ENCODE measurements around the gene ZNF438. TPM values are rescaled to one million over a fixed set of nuclear protein-coding genes. Genes with fewer than 3 reads are reported as not detected.
A peak's percentile ranks its signal among the peaks of the same experiment; 100 is the strongest.

ZNF438 gene
- polyA plus RNA-seq, 3 donors = 5.4 to 11.1 (median 9.3) TPM

- no peaks in the 10 kb centered on the region for H3K36me3 ChIP-seq (replicated peaks in 1 of 2; ENCODE audit: control insufficient read depth in 1 of 2, insufficient read depth in 2 of 2, low read length in 2 of 2)
- 78% methylated on average over 2 of the region's 3 CpGs for WGBS (ENCODE audit: insufficient coverage)
- no peak for TF ChIP-seq CTCF (IDR thresholded peaks at IDR 0.05)
- peak overlapping the region in 5 of 7 donors; percentile 5 to 85 (median 67) for H3K27ac Mint-ChIP-seq
- peaks cover 5% of the 10 kb centered on the region for H3K79me2 ChIP-seq (ENCODE audit: insufficient read depth, low read length)
- H3K27me3 ChIP-seq (ENCODE audit: control insufficient read depth in 2 of 2, insufficient read depth in 2 of 2, low read length in 2 of 2) = no peaks in the 10 kb centered on the region
- H3K27me3 Mint-ChIP-seq (ENCODE audit: low read depth in 3 of 3) = no peaks in the 10 kb centered on the region
- H3K4me3 ChIP-seq (replicated peaks in 1 of 3; ENCODE audit: low read depth in 2 of 3, low read length in 3 of 3) = no peak overlapping the region
- no peak overlapping the region for H3K4me3 Mint-ChIP-seq
- H3K27ac ChIP-seq (ENCODE audit: low read depth in 1 of 2, low read length in 2 of 2) = peak overlapping the region in 1 of 2 donors; percentile 57
- H3K4me1 Mint-ChIP-seq = peaks cover 83% of the 10 kb centered on the region
- no peaks in the 10 kb centered on the region for H3K9me3 ChIP-seq (replicated peaks in 1 of 2; ENCODE audit: control insufficient read depth in 1 of 2, insufficient read depth in 1 of 2, low read length in 2 of 2)
- H3K9me3 Mint-ChIP-seq = peaks cover 0 to 4% (median 0%) of the 10 kb centered on the region in 7 donors
- peaks cover 11 to 20% of the 10 kb centered on the region in 2 donors for H3K36me3 Mint-ChIP-seq
- H3K4me2 ChIP-seq (replicated peaks; ENCODE audit: extremely low read depth, low read length, poor library complexity, severe bottlenecking) = no peak overlapping the region
- intact Hi-C loops (cut with micrococcal nuclease) = loop anchor here in 1 of 2 donors (10.0 kb wide), 1 partner anchor 53 kb away; no protein-coding TSS in a partner anchor
- H4K20me1 ChIP-seq (ENCODE audit: insufficient read depth, low read length) = no peaks in the 10 kb centered on the region
- no peak overlapping the region for H2AFZ ChIP-seq (ENCODE audit: insufficient read depth, low read depth, low read length, poor library complexity, severe bottlenecking)
- peaks cover 61 to 75% of the 10 kb centered on the region in 2 donors for H3K4me1 ChIP-seq (ENCODE audit: control insufficient read depth in 1 of 2, insufficient read depth in 2 of 2, low read length in 2 of 2)
- H3K9ac ChIP-seq (ENCODE audit: insufficient read depth, low read length, poor library complexity, severe bottlenecking) = no peak overlapping the region
- DNase-seq = no peak
Measured at GRCh38 chr10:30861976-30862375, 169.7 kb downstream of the ZNF438 start.

- no peak overlapping the region for H3K4me2 ChIP-seq (replicated peaks; ENCODE audit: extremely low read depth, low read length, poor library complexity, severe bottlenecking)
- H3K27ac ChIP-seq (ENCODE audit: low read depth in 1 of 2, low read length in 2 of 2) = peak overlapping the region in 1 of 2 donors; percentile 59
- peaks cover 61 to 75% of the 10 kb centered on the region in 2 donors for H3K4me1 ChIP-seq (ENCODE audit: control insufficient read depth in 1 of 2, insufficient read depth in 2 of 2, low read length in 2 of 2)
- H3K4me3 Mint-ChIP-seq = no peak overlapping the region
- no peak overlapping the region for H3K4me3 ChIP-seq (replicated peaks in 1 of 3; ENCODE audit: low read depth in 2 of 3, low read length in 3 of 3)
- H3K27ac Mint-ChIP-seq = no peak overlapping the region
- no peaks in the 10 kb centered on the region for H3K36me3 ChIP-seq (replicated peaks in 1 of 2; ENCODE audit: control insufficient read depth in 1 of 2, insufficient read depth in 2 of 2, low read length in 2 of 2)
- no peaks in the 10 kb centered on the region for H4K20me1 ChIP-seq (ENCODE audit: insufficient read depth, low read length)
- TF ChIP-seq CTCF (IDR thresholded peaks at IDR 0.05) = no peak
- intact Hi-C loops (cut with micrococcal nuclease) = loop anchor here in 1 of 2 donors (10.0 kb wide), 1 partner anchor 54 kb away; no protein-coding TSS in a partner anchor
- H3K9ac ChIP-seq (ENCODE audit: insufficient read depth, low read length, poor library complexity, severe bottlenecking) = no peak overlapping the region
- no peaks in the 10 kb centered on the region for H3K27me3 Mint-ChIP-seq (ENCODE audit: low read depth in 3 of 3)
- H3K9me3 ChIP-seq (replicated peaks in 1 of 2; ENCODE audit: control insufficient read depth in 1 of 2, insufficient read depth in 1 of 2, low read length in 2 of 2) = no peaks in the 10 kb centered on the region
- no peak for DNase-seq
- peaks cover 7 to 16% of the 10 kb centered on the region in 2 donors for H3K36me3 Mint-ChIP-seq
- peaks cover 5% of the 10 kb centered on the region for H3K79me2 ChIP-seq (ENCODE audit: insufficient read depth, low read length)
- H3K4me1 Mint-ChIP-seq = peaks cover 90% of the 10 kb centered on the region
- no peaks in the 10 kb centered on the region for H3K9me3 Mint-ChIP-seq
- no peak overlapping the region for H2AFZ ChIP-seq (ENCODE audit: insufficient read depth, low read depth, low read length, poor library complexity, severe bottlenecking)
- no CpG with 5 or more reads among the region's 1 CpG for WGBS (ENCODE audit: insufficient coverage)
- no peaks in the 10 kb centered on the region for H3K27me3 ChIP-seq (ENCODE audit: control insufficient read depth in 2 of 2, insufficient read depth in 2 of 2, low read length in 2 of 2)
Measured at GRCh38 chr10:30861221-30861620, 170.4 kb downstream of the ZNF438 start.
